NCI-H69 (cell line): ENCODE results near the gene ATP5PO.
A peak's percentile ranks its signal among the peaks of the same experiment; 100 is the strongest.

ENCODE experiments used
- DNase-seq: peaks from one replicate; lab custom pipeline; 2025; lab: John Stamatoyannopoulos, UW

Gene ATP5PO

DNA sequence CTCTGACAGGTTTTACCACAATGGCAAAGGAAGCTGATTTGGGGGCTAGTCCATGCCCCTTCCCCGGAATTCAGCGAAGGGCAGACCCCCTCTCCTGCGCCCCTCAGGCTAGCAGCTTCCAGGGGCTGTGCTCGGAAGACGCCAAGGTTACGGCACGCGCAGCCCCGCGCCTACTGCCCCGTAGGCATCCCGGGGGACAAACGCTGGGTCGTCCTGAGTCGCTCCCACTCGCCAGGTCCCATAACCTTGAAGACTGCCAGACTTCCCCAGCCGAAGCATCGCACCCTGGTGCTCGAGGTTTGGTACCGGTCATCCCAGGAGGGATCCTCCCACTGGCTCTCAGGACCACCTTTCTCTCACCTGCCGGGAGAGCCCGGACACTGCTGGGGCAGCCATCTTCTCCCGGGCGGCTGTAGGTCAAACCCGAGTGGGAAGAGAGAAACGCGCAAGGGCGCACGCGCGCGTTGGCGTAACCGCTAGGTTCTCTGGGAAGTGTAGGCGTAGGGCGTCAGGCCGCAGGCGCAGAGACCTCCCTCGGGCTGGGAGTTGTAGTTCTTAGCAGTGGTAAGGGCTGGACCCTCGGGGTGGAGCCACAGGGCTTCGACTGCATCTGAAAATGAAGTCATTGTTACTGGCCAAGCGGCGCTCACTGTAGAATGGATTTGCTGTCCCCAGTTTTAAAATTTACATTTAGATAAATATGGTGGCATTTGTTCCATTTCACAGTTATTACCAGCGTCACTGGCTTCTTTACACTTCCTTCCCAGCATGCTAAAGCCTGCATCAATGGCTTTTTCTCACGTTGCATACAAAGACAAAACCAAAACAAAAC lies at the start of gene ATP5PO:
Gene ATP5PO, minus strand, starts transcription at position 437 of the 832 bp plus-strand sequence. Its CDS starts 41 bp downstream, at position 396.
- DNase-seq: peak; percentile 99

DNA sequence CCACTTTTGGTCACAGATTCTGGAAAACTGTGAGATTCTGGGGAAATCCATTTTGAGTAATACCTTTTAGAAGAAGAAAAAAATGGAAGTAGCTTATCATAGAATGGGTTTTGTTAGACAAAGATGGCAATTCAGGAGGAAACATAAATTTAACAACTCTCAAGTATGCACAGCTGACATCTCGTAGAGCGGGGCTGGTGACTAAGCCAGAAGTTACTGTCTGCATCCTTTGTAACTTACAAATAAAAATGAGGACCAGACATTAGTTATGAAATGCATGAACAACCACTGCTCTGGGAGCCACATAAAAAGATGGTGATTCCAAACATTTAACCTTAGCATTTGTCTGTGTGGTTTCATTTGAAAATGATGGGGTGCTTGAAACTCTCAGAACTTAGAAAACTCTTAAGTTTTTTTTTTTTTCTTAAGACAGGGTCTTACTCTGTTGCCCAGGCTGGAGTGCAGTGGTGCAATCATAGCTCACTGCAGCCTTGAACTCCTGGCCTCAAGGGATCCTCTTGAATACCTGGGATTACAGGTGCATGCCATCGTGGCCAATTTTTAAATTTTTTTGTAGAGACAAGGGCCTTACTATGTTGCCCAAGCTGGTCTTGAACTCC lies 49.2 kb upstream of the ATP5PO start:
- DNase-seq: no peak

DNA sequence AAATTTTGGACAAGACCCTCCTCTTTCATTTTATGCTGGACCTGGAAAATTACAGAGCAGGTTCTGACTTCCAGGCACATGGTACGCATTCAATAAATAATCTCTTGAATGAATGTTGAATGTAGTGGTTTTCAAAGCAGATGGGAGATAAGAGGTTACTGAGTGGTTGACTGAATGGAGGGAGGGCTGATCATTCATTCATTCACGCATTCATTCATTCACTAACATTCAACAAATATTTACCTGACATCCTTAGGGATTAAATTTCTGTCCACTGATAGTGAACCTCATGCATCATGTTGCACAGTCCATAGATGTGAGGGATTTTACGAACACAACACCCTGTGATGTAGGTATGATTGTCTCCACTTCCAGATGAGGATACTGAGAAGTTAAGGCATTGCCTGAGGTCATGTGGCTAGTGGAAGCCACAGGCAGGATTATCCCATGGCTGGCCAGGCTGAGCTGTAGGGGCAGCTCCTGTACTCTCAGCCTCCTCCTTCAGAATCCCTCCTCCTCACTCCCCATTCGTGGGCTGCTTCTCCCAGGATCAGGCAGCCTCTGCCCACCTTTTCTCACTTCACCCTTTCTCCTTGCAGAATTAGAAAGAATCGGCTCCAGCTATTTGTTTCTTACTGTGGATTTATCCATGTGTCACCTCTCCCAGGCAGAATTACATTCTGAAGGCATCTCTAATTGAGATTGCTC lies 48.4 kb upstream of the ATP5PO start:
- DNase-seq: no peak

- DNase-seq: no peak
Measured at GRCh38 chr21:33962290-33962689, 46.7 kb upstream of the ATP5PO start.

GRCh38 chr21:33961061-33961460 lies 45.5 kb upstream of the ATP5PO start:
- no peak for DNase-seq

DNA sequence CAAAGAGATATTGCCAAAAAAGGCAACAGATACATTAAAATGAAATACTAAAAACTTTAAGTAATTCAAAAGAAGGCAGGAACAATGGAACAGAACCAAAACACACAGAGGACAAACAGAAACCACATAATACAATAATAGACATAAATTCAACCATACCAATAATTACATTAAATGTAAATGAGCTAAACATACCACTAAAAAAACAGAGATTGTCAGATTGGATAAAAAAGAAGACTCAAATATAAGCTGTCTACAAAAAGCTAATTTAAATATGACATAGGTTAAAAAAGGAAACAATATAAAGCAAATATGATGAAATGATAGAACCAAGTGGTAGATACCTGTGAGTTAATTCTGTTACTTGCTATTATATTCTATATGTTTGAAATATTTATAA lies 44.1 kb upstream of the ATP5PO start:
- DNase-seq: no peak

DNA sequence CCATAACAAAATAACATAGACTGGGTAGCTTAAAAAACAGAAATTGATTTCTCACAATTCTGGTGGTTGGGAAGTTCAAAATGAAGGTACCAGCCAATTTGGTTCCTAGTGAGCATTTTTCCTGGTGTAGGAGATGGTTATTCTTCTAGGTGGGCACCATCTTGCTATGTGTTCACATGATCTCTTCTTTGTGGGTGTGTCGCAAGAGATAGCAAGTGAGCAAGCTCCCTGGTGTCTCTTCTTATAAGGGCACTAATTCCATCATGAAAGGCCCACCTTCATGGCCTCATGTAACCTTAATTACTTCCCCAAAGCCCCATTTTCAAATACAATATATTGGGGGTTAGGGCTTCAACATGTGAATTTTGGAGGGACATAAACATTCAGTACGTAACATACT lies 38.8 kb upstream of the ATP5PO start:
- DNase-seq: no peak

GRCh38 chr21:33951276-33952178 lies 35.9 kb upstream of the ATP5PO start:
- DNase-seq: no peak

GRCh38 chr21:33950431-33951079 lies 35.0 kb upstream of the ATP5PO start:
- DNase-seq: no peak

- DNase-seq: no peak
Measured at GRCh38 chr21:33949516-33950430, 34.2 kb upstream of the ATP5PO start.

DNA sequence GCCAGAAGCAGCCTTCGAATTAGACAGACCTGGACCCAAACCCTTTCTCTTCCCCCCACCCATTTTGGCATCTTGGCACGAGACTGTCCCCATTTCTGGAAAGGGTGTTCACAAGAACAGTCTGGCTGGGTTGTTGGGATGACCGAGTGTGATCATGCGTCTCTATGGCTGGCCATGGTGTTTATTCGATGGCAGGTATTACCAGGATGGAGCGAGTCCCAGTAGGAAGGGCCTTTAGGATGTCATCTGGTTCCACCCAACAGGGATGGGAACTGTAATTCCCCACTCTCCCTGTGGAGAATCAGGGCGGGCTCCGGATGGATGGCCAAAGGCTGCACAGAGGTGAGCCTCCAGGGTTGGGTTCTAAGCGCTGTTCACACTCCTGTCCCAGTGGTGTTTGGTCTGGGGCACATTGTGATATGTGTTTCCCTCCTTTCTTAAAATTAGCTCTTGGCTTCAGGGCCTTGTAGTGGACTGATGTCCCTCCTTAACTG lies 33.4 kb upstream of the ATP5PO start:
- no peak for DNase-seq

DNA sequence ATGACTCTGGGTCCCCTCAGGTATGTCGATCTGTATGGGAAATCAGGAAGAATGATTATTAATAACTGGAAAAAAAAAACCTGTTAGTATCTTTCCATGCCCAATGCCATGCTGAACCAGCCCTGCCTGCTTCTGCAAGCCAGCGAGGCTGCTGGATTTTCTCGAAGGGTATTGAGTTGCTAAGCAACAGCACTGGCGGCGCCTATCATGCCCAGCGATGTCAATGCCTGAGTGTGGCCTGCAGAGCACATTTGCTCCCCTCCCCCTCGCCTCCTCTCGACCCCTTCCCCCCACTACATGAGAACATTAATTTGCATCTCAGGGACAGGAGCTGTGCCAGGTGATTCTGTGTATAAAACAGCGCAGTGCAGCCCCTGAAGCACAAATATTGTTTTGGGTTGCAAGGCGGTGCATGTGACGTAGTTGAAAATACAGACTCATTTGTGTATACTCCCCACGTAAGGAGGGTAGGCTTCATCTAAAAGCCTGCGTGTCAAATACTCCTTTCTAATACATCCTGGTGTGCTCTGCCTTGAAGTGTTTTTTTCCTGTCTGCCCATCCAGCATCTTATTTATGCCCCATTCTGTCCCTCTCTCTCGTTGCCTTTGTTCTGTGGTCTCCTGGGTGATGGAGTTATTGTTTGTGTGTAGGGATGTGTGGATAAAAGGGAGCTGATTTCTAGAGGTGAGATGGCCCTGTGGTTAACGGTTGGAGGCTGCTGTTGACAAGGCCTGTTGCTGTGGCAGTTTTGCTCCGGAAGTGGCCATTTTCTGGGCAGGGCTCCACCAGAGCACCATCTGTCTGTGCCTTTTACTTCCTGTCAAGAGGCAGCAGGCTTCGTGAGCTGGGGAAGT lies 32.7 kb upstream of the ATP5PO start:
- peak; percentile 90 for DNase-seq

- peak; percentile 86 for DNase-seq
Measured at GRCh38 chr21:33947451-33948095, 32.0 kb upstream of the ATP5PO start.

DNA sequence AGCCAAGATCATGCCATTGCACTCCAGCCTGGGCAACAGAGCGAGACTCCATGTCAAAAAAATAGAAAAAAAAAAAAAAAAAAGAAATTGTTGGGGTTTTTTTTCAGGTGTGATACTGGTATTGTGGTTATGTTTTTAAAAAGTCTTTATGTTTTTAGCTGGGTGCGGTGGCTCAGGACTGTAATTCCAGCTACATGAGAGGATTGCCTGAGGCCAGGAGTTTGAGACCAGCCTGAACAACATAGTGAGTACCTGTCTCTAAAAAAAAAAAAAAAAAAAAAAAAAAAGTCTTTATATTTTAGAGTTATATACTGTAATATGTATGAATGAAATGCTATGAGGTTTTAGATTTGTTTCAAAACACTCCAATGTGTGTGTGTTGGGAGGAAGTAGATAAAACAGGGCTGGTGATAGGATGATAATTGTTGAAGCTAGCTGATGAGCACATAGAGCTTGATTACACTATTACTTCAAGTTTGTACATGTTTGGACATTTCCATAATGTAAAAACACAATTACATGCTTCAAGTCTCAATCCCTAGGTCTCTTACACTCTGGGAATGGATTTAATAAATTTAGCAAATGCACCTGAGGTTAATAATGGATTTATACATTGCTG lies 30.2 kb upstream of the ATP5PO start:
- DNase-seq: no peak

DNA sequence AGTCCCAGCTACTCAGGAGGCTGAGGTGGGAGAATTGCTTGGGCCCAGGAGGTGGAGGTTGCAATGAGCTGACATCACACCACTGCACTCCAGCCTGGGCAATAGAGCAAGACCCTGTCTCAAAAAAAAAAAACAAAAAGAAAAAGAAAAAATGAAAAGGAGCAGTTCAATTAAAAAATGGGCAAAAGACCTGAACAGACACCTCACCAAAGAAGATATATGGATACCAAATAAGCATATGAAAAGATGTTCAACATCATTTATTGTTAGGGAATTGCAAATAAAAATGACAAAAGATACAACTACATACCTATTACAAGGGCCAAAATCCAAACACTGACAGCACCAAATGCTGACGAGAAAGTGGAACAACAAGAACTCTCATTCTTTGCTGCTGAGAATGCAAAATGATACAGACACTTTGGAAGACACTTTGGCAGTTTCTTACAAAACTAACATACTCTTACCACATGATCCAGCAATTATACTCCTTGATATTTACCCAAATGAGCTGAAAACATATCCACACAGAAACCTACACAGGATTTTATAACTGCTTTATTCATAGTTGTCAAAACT lies 28.7 kb upstream of the ATP5PO start:
- no peak for DNase-seq

- DNase-seq: no peak
Measured at GRCh38 chr21:33943293-33943692, 27.7 kb upstream of the ATP5PO start.

DNA sequence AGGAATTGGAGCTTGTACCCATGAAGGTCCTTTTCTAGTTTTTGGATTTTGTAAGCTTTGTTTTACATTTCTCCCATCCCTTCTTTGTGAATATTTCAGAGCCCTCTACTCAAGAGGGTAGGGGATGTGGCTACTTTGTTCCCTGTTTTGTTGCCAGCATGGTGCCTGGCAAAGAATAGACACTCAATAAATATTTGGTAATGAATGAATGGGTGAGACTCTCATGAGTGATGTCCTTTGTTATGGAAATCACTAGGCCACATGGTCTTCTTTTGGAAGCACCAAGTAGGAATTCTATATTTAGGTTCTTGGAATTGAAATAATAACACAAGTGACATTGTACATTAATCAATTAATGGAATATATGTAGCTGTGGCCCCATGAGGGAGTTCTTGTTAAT lies 26.8 kb upstream of the ATP5PO start:
- DNase-seq: no peak

DNA sequence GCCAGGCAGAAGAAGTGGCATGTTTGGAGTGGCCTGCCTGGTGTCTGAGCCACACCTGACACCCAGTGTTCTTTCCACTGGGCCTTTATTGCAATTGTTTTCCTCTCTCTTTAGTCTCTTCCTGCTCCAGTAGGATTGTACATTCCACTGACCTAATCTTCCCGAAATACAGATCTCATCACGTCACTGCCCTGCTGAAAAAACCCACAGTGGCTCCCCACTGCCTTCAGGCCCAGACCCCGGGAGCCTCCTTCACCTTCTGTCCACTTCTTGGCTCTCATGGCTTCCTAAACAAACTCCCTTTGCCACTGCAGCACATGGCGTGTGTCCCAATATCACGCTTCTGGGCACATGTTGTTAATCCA lies 25.3 kb upstream of the ATP5PO start:
- no peak for DNase-seq
